GM13976 (cell line): ENCODE data around the gene LINC00305.

Experiments
- DNase-seq: peaks from one replicate; pipeline ENCODE4 v3.0.0; 2012; ENCODE audit warnings: low spot score
- in situ Hi-C: fragments of 300-500 bp; cut with MboI; formaldehyde crosslinking; loops from one replicate; pipeline ENCODE4 v1.12.0; 2022; ENCODE audit warnings: low sequenced_read_pairs, mixed read lengths, inconsistent platforms; ENCODE audit not compliant: unreplicated experiment
- TF ChIP-seq, protein P1 (sequence below): IDR thresholded peaks from 2 replicates; pipeline ENCODE4 v1.5.1; 2012; ENCODE audit warnings: borderline replicate concordance, mild to moderate bottlenecking; ENCODE audit not compliant: insufficient read depth; ENCODE audit errors: extremely low read depth, missing control alignments, control extremely low read depth

The LINC00305 gene

DNA sequence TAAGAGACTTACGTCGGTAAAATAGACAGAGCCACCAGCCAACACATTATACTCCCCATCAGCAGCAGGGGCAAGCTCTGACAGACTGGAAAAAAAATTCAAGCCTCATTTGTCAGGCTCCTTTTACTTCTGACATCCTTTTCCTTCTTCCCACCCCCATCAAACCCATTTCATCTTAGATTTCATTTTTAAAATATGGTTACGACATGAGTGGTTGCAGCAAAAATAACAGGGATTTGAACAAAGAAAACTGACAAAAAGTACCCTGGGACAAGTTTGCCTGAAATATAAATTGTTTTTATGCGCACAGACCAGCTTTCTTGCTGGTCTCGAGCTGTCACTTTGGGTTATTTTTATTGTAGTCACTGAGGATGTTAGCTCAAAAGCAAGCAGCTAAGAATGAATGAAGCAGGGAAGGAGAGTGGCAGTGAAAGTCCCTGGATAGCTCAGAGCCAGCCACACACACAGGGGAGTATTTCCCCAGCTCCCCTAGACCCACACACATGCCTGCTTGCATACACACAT, 30.7 kb upstream of the LINC00305 start:
- TF ChIP-seq, protein P1, sequence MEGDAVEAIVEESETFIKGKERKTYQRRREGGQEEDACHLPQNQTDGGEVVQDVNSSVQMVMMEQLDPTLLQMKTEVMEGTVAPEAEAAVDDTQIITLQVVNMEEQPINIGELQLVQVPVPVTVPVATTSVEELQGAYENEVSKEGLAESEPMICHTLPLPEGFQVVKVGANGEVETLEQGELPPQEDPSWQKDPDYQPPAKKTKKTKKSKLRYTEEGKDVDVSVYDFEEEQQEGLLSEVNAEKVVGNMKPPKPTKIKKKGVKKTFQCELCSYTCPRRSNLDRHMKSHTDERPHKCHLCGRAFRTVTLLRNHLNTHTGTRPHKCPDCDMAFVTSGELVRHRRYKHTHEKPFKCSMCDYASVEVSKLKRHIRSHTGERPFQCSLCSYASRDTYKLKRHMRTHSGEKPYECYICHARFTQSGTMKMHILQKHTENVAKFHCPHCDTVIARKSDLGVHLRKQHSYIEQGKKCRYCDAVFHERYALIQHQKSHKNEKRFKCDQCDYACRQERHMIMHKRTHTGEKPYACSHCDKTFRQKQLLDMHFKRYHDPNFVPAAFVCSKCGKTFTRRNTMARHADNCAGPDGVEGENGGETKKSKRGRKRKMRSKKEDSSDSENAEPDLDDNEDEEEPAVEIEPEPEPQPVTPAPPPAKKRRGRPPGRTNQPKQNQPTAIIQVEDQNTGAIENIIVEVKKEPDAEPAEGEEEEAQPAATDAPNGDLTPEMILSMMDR, result no peak
- in situ Hi-C loops, result no loop called here
- no peak for DNase-seq

DNA sequence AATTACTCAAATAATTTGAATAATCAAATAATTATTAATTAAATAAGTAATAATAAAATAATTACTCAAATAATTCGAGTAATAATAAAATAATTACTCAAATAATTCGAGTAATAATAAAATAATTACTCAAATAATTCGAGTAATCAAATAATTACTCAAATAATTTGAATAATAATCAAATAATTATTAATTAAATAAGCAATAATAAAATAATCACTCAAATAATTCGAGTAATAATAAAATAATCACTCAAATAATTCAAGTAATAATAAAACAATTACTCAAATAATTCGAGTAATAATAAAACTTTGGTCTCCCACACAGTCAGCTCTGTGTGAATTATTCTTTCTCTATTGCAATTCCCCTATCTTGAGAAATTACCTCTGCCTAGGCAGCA, 30.0 kb upstream of the LINC00305 start:
- TF ChIP-seq, protein P1, result no peak
- no peak for DNase-seq
- in situ Hi-C loops, result no loop called here

DNA sequence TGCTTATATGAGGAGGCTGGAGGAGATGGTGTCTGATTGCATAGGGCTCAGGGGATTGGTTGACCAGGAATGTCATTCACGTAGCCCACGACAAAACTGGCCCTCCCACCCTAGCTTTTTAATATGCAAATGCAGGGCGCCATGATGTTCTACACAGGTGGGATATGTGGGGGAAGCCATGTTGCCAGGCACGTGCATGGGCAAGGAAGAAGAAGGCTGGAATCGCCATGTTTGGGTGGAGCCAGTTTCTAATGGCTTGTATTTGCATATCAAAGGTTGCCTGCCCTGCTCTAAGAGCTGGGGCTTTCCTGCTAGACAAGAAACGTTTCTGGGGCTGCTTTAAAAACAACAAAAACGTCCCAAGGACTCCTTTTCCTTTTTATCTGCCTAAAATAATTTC, 26.5 kb upstream of the LINC00305 start:
- TF ChIP-seq, protein P1, result no peak
- in situ Hi-C loops, result no loop called here
- no peak for DNase-seq

- in situ Hi-C loops, result no loop called here
- TF ChIP-seq, protein P1, result no peak
- no peak for DNase-seq
These were observed 22.7 kb upstream of the LINC00305 start for GRCh38 chr18:64171576-64171975.

DNA sequence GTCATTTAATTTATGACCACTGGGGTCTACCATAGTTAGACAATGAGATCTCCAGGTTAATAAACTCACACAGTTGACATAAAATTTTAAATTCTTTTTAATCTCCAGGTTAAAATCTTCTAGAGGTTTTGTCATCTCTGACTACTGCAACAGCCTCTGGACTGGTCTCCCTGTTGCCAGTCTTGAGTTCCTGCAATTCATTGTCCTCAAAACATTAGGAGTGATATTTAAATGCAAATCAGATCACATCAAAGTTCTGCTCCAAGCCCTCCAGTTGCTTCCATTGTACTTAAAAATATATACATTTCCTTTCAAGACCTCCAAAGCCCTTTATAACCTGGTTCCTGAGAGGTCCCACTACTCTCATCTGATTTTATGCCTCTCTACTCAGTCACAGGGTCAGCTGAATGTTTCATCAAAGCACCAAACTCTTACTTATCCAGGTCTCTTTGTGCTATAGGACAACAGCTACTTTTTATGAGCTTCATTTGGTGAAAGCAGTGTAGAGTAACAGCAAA, 18.6 kb upstream of the LINC00305 start:
- in situ Hi-C loops, result no loop called here
- TF ChIP-seq, protein P1, result no peak
- no peak for DNase-seq

DNA sequence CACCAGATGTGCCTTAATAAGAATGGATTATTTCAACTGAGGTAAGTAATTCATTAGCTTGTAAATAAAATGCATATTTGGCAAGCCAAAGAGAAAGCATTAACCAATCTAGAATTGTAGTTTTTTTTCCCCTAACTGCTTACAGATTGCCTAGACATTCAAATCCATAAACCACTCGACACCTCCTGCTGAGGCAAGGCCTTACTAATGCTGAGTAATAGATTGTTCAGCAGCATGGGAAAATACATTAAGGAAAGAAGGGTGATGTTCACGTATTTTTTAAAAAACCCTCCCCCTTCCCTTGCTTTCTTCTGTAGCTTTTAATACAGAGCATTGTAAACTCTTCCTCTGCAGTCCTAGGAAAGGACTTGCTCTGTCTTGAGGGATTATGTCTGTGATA, 17.0 kb upstream of the LINC00305 start:
- no peak for DNase-seq
- in situ Hi-C loops, result no loop called here

GRCh38 chr18:64164883-64165282, 16.0 kb upstream of the LINC00305 start:
- TF ChIP-seq, protein P1, result no peak
- no peak for DNase-seq
- in situ Hi-C loops, result no loop called here

More for the DNA sequence above, 17.0 kb upstream of the LINC00305 start:
- TF ChIP-seq, protein P1, result no peak
